ENCODE results near the gene CYP39A1. TPM values are rescaled to one million over a fixed set of nuclear protein-coding genes. Genes with fewer than 3 reads are reported as not detected.

Gene CYP39A1
- total and polyA plus RNA-seq, 9 of the 15 experiments (the other 6 are each of a cell fraction or from before 2014, with no cell fraction given) = not detected

DNA sequence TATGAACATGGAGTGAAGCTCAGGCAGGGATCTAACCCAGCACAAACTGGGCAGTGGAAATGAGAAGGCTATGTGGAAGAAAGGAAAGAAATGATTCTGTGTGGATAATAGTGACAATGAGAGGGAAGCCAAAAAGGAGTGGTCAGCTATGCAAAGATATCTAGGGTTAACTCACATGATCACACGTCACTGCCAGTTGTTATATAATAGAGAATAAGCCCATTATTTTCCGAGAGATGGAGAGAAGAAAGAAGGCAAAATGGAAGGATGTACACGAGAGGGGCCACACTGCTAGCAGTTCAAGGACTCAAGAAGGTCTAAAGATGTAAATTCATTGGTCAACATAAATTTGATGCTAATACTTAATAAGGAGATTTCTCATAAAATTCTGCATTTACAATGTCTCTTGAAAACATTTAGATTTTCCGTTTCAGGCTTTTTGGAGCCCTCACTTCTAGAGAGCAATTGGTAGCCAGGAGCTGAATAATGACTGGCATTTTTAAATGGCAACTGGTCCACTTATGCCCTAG lies 142.6 kb downstream of the CYP39A1 start:
- ChIA-PET POLR2A (no interaction called here), CTCF (ENCODE audit: low intra/inter-chr PET ratio) (no interaction called here)
- FAIRE-seq = no peak
- no peaks in the 10 kb centered on the region for H3K79me2 ChIP-seq (ENCODE audit: control insufficient read depth, insufficient read depth, low read length)
- TF ChIP-seq CHD1 (IDR thresholded peaks at IDR 0.05; ENCODE audit: low read length) (no peak), PPARD (CRISPR knock-in tag; IDR thresholded peaks at IDR 0.05) (no peak)
- intact Hi-C loops (cut with micrococcal nuclease) = no loop called here
- 2% methylated on average over 4 of the region's 4 CpGs for WGBS (ENCODE audit: insufficient coverage, low coverage, missing lambda C conversion rate)
- no peak overlapping the region for H3K4me2 ChIP-seq (ENCODE audit: insufficient read depth, low read length)
- H3K27me3 ChIP-seq (ENCODE audit: control insufficient read depth in 2 of 2, insufficient read depth in 2 of 2, low read length in 2 of 2) = no peaks in the 10 kb centered on the region
- H4K20me1 ChIP-seq (replicated peaks; ENCODE audit: control insufficient read depth, insufficient read depth, low read length) = no peaks in the 10 kb centered on the region
- H3K9ac ChIP-seq (ENCODE audit: insufficient read depth in 1 of 2, low read depth in 2 of 2, low read length in 2 of 2) = no peak overlapping the region
- in situ Hi-C loops (cut with MboI) = no loop called here
- no peaks in the 10 kb centered on the region for H3K4me1 ChIP-seq (replicated peaks in 1 of 2; ENCODE audit: control insufficient read depth in 2 of 2, insufficient read depth in 2 of 2, low read length in 2 of 2)
- no TSS peak for BruUV-seq (replicated peaks)
- no peak overlapping the region for H3K4me3 ChIP-seq
- ATAC-seq = no peak
- DNase-seq (ENCODE audit: extremely low read depth in 1 of 4, low spot score in 3 of 4) = no peak
- no peak overlapping the region for H2AFZ ChIP-seq (ENCODE audit: low read depth, low read length)
- no peaks in the 10 kb centered on the region for H3K36me3 ChIP-seq (ENCODE audit: control insufficient read depth, insufficient read depth, low read length)
- H3K27ac ChIP-seq (ENCODE audit: extremely low read depth, low read depth, low read length) = no peak overlapping the region
- H3K9me1 ChIP-seq (ENCODE audit: control insufficient read depth, insufficient read depth, low read length) = no peaks in the 10 kb centered on the region
- H3K9me3 ChIP-seq (replicated peaks; ENCODE audit: control insufficient read depth, insufficient read depth, low read depth, low read length) = no peaks in the 10 kb centered on the region

DNA sequence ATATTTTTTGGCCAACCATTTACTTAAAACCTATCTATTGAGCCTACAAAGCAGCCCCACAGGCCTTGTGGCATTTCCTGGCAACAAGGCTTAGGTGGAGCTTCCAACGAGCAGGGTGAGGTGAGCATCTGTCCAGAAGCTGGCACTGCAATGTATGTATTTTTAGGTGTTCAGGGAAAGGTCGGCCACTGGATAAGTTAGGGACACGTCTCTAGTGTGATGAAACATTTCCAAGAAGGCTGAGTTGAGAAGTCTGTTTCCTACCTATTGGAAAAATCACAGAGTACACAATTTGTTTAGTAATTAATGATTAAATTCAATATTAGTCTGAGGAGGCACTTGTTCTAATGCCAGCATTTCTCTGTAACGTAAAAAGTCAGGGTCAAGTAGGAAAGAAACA lies 143.6 kb downstream of the CYP39A1 start:
- Histone ChIP-seq H3K9me3 (replicated peaks; ENCODE audit: control insufficient read depth, insufficient read depth, low read depth, low read length) (no peaks in the 10 kb centered on the region), H3K36me3 (ENCODE audit: control insufficient read depth, insufficient read depth, low read length) (no peaks in the 10 kb centered on the region), H3K4me2 (ENCODE audit: insufficient read depth, low read length) (no peak overlapping the region), H4K20me1 (replicated peaks; ENCODE audit: control insufficient read depth, insufficient read depth, low read length) (no peaks in the 10 kb centered on the region), H3K27me3 (ENCODE audit: control insufficient read depth in 2 of 2, insufficient read depth in 2 of 2, low read length in 2 of 2) (no peaks in the 10 kb centered on the region), H3K9me1 (ENCODE audit: control insufficient read depth, insufficient read depth, low read length) (no peaks in the 10 kb centered on the region), H2AFZ (ENCODE audit: low read depth, low read length) (no peak overlapping the region), H3K27ac (ENCODE audit: extremely low read depth, low read depth, low read length) (no peak overlapping the region), H3K79me2 (ENCODE audit: control insufficient read depth, insufficient read depth, low read length) (no peaks in the 10 kb centered on the region), H3K9ac (ENCODE audit: insufficient read depth in 1 of 2, low read depth in 2 of 2, low read length in 2 of 2) (no peak overlapping the region), H3K4me1 (replicated peaks in 1 of 2; ENCODE audit: control insufficient read depth in 2 of 2, insufficient read depth in 2 of 2, low read length in 2 of 2) (no peaks in the 10 kb centered on the region), H3K4me3 (no peak overlapping the region)
- DNase-seq (ENCODE audit: extremely low read depth in 1 of 4, low spot score in 3 of 4) = no peak
- ChIA-PET CTCF (ENCODE audit: low intra/inter-chr PET ratio) (no interaction called here), POLR2A (no interaction called here)
- in situ Hi-C loops (cut with MboI) = no loop called here
- ATAC-seq = no peak
- 0% methylated on average over 4 of the region's 4 CpGs for WGBS (ENCODE audit: insufficient coverage, low coverage, missing lambda C conversion rate)
- BruUV-seq (replicated peaks) = no TSS peak
- FAIRE-seq = no peak
- intact Hi-C loops (cut with micrococcal nuclease) = no loop called here
- TF ChIP-seq ZKSCAN8 (CRISPR knock-in tag; IDR thresholded peaks at IDR 0.05) (no peak), TARDBP (IDR thresholded peaks at IDR 0.05) (no peak), PTBP1 (IDR thresholded peaks at IDR 0.05; ENCODE audit: low read depth, low read length) (no peak), MECOM (CRISPR knock-in tag; IDR thresholded peaks at IDR 0.05) (no peak), RBM15 (IDR thresholded peaks at IDR 0.05; ENCODE audit: insufficient read depth, low read length) (no peak), ASH1L (IDR thresholded peaks at IDR 0.05; ENCODE audit: borderline replicate concordance, low read depth, partially characterized antibody) (no peak)
- TF ChIP-seq, protein P1, sequence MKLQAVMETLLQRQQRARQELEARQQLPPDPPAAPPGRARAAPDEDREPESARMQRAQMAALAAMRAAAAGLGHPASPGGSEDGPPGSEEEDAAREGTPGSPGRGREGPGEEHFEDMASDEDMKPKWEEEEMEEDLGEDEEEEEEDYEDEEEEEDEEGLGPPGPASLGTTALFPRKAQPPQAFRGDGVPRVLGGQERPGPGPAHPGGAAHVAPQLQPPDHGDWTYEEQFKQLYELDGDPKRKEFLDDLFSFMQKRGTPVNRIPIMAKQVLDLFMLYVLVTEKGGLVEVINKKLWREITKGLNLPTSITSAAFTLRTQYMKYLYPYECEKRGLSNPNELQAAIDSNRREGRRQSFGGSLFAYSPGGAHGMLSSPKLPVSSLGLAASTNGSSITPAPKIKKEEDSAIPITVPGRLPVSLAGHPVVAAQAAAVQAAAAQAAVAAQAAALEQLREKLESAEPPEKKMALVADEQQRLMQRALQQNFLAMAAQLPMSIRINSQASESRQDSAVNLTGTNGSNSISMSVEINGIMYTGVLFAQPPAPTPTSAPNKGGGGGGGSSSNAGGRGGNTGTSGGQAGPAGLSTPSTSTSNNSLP (IDR thresholded peaks at IDR 0.05; ENCODE audit: borderline replicate concordance, low read depth, low read length) = no peak
- TF ChIP-seq, protein P2, sequence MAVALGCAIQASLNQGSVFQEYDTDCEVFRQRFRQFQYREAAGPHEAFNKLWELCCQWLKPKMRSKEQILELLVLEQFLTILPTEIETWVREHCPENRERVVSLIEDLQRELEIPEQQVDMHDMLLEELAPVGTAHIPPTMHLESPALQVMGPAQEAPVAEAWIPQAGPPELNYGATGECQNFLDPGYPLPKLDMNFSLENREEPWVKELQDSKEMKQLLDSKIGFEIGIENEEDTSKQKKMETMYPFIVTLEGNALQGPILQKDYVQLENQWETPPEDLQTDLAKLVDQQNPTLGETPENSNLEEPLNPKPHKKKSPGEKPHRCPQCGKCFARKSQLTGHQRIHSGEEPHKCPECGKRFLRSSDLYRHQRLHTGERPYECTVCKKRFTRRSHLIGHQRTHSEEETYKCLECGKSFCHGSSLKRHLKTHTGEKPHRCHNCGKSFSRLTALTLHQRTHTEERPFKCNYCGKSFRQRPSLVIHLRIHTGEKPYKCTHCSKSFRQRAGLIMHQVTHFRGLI (CRISPR knock-in tag; IDR thresholded peaks at IDR 0.05) = no peak

All from K562 (cell line).